Measurements from ENCODE around the gene CPHXL2. TPM values are rescaled to one million over a fixed set of nuclear protein-coding genes. Genes with fewer than 3 reads are reported as not detected.

CPHXL2 gene
- total and polyA plus RNA-seq, 4 donors = not detected

- H3K36me3 ChIP-seq (ENCODE audit: control insufficient read depth in 4 of 4, insufficient read depth in 3 of 4, low read depth in 1 of 4, low read length in 3 of 4) = peaks cover 11 to 44% (median 37%) of the 10 kb centered on the region in 4 donors
- WGBS = 98% methylated on average over 2 of the region's 2 CpGs
- no peak for DNase-seq (ENCODE audit: low spot score)
Measured at GRCh38 chr16:75658175-75658574, 18.6 kb downstream of the CPHXL2 start.

More at GRCh38 chr16:75658175-75658574, 18.6 kb downstream of the CPHXL2 start:
- peaks cover 0 to 5% (median 0%) of the 10 kb centered on the region in 4 donors for H3K4me1 ChIP-seq (ENCODE audit: control insufficient read depth in 4 of 4, insufficient read depth in 4 of 4, low read length in 3 of 4)
- no peak overlapping the region for H3K4me3 ChIP-seq (ENCODE audit: low read depth in 1 of 3, low read length in 3 of 3)
- H3K27me3 ChIP-seq (ENCODE audit: control insufficient read depth in 4 of 4, insufficient read depth in 4 of 4, low read length in 3 of 4) = no peaks in the 10 kb centered on the region
- H3K9me3 ChIP-seq (ENCODE audit: control insufficient read depth in 4 of 4, low read length in 3 of 4) = no peaks in the 10 kb centered on the region
- no peak overlapping the region for H3K27ac ChIP-seq (ENCODE audit: low read depth in 1 of 2, low read length in 2 of 2)
- H3K9ac ChIP-seq (ENCODE audit: low read depth in 1 of 2, low read length in 2 of 2) = no peak overlapping the region
- TF ChIP-seq JUND (IDR thresholded peaks at IDR 0.05) (no peak), TAF1 (conservative IDR thresholded peaks at IDR 0.05) (no peak), FOXA2 (IDR thresholded peaks at IDR 0.05) (no peak), EGR1 (IDR thresholded peaks at IDR 0.05; ENCODE audit: low read depth in 2 of 2) (no peak), RXRA (IDR thresholded peaks at IDR 0.05) (no peak), CTCF (IDR thresholded peaks at IDR 0.05; ENCODE audit: low read depth, low read length, missing input control) (no peak), REST (IDR thresholded peaks at IDR 0.05) (no peak), ZBTB33 (IDR thresholded peaks at IDR 0.05) (no peak), HNF4A (conservative IDR thresholded peaks at IDR 0.05) (no peak), SP1 (IDR thresholded peaks at IDR 0.05) (no peak), RAD21 (IDR thresholded peaks at IDR 0.05) (no peak), MAX (IDR thresholded peaks at IDR 0.05) (no peak), HNF4G (IDR thresholded peaks at IDR 0.05) (no peak), ATF3 (IDR thresholded peaks at IDR 0.05) (no peak), YY1 (IDR thresholded peaks at IDR 0.05) (no peak), NR2F2 (IDR thresholded peaks at IDR 0.05) (no peak)
